NT2/D1 (cell line): Measurements from ENCODE around the gene NPBWR2.
"Not testable (repeated sequence)": the region's sequence is repeated elsewhere in the genome, so short reads cannot be mapped to it uniquely, and the experiment has no call there.

ENCODE experiments used
- DNase-seq: peaks from one replicate; pipeline ENCODE4 v3.0.0-alpha.2; 2011; ENCODE audit warnings: low read depth, low spot score
- H3K27me3 ChIP-seq: 2 replicates; pipeline ENCODE4 v1.6.0; 2011; ENCODE audit warnings: mild to moderate bottlenecking; ENCODE audit not compliant: insufficient read length, insufficient read depth
- H3K36me3 ChIP-seq: 2 replicates; pipeline ENCODE4 v1.6.1; 2011; ENCODE audit warnings: mild to moderate bottlenecking, low read length, mixed read lengths; ENCODE audit not compliant: insufficient read depth, insufficient read length
- H3K4me1 ChIP-seq: 2 replicates; pipeline ENCODE4 v1.5.1; 2011; ENCODE audit not compliant: insufficient read depth, insufficient read length
- H3K4me3 ChIP-seq: 2 replicates; pipeline ENCODE4 v1.5.1; 2011; ENCODE audit warnings: low read depth; ENCODE audit not compliant: insufficient read length
- H3K9ac ChIP-seq: 2 replicates; pipeline ENCODE4 v1.6.0; 2011; ENCODE audit warnings: low read depth; ENCODE audit not compliant: insufficient read length
- H3K9me3 ChIP-seq: 2 replicates; pipeline ENCODE4 v1.5.1; 2011; ENCODE audit warnings: mild to moderate bottlenecking, low read length; ENCODE audit not compliant: insufficient read depth
- SUZ12 ChIP-seq: IDR thresholded peaks from 2 replicates; pipeline ENCODE4 v1.6.1; 2011; ENCODE audit not compliant: insufficient read length, insufficient read depth; ENCODE audit errors: extremely low read depth
- YY1 ChIP-seq: IDR thresholded peaks from 2 replicates; pipeline ENCODE4 v1.6.1; 2011; ENCODE audit not compliant: insufficient read length, insufficient read depth
- ZNF274 ChIP-seq: IDR thresholded peaks from 2 replicates; pipeline ENCODE4 v1.6.1; 2011; ENCODE audit warnings: mild to moderate bottlenecking, low read depth, low read length

NPBWR2 gene

DNA sequence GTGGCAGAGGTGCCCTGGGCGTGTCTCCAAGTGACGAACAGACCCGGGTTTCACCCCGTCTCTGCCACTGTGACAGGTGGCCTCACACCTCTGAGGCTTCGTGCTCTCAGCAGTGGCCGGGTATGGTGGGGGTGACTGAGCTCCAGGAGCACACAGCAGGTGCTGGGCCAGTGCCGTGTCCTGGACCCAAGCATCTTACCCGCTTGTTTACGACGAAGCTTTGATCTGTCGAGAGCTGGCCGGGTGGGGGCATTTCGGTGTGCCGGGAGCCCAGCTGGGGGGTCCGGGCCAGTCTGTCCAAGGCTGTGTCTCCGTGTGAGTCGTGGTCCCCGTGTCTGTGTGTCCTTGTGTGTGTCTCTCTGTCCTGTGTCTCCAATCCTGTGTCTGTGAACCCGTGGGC, 16.0 kb downstream of the NPBWR2 start:
- Histone ChIP-seq H3K27me3 (peaks cover 25% of the 10 kb centered on the region), H3K9me3 (peaks cover 6% of the 10 kb centered on the region; the same call in 1 of the 2 replicates), H3K4me1 (peaks cover 10% of the 10 kb centered on the region), H3K9ac (no peak overlapping the region), H3K4me3 (no peak overlapping the region), H3K36me3 (no peaks in the 10 kb centered on the region)
- DNase-seq, result no peak
- no peak for TF ChIP-seq ZNF274
- no peak for TF ChIP-seq SUZ12

DNA sequence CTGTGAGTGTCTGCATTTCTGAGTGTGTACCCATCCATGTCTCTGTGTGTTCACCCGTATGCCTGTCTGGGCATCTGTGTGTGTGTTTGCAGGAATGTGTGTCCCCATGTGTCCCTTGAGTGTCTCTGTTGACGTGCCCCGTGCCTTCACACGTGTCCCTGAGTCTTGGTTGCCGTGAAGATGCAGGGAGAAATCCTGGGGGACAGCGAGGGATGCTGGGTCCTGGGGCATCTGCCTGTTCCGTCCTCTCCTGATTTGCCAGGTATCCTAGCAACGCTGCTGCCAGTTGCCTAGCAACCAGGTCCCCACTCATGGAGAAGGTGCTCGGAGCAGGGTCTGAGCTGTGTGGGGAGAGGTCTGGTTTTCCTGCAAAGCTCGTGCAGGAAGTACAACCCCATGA, 17.2 kb downstream of the NPBWR2 start:
- Histone ChIP-seq H3K9ac (no peak overlapping the region), H3K27me3 (peaks cover 36% of the 10 kb centered on the region), H3K4me3 (no peak overlapping the region), H3K9me3 (peaks cover 6% of the 10 kb centered on the region; the same call in 1 of the 2 replicates), H3K36me3 (no peaks in the 10 kb centered on the region), H3K4me1 (peaks cover 10% of the 10 kb centered on the region)
- DNase-seq, result no peak
- TF ChIP-seq ZNF274 (no peak), YY1 (no peak), SUZ12 (no peak)

DNA sequence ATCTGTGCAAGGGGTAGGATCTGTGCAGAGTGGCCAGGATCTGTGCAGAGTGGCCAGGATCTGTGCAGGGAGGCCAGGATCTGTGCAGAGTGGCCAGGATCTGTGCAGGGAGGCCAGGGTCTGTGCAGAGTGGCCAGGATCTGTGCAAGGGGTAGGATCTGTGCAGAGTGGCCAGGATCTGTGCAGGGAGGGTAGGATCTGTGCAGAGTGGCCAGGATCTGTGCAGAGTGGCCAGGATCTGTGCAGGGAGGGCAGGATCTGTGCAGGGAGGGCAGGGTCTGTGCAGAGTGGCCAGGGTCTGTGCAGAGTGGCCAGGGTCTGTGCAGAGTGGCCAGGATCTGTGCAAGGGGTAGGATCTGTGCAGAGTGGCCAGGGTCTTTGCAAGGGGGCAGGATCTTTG, 18.8 kb downstream of the NPBWR2 start:
- not testable (repeated sequence) for H3K36me3 ChIP-seq, H3K9ac ChIP-seq, H3K9me3 ChIP-seq, H3K4me3 ChIP-seq, DNase-seq
- H3K27me3 ChIP-seq, result peaks cover 52% of the 10 kb centered on the region
- H3K4me1 ChIP-seq, result peaks cover 19% of the 10 kb centered on the region

DNA sequence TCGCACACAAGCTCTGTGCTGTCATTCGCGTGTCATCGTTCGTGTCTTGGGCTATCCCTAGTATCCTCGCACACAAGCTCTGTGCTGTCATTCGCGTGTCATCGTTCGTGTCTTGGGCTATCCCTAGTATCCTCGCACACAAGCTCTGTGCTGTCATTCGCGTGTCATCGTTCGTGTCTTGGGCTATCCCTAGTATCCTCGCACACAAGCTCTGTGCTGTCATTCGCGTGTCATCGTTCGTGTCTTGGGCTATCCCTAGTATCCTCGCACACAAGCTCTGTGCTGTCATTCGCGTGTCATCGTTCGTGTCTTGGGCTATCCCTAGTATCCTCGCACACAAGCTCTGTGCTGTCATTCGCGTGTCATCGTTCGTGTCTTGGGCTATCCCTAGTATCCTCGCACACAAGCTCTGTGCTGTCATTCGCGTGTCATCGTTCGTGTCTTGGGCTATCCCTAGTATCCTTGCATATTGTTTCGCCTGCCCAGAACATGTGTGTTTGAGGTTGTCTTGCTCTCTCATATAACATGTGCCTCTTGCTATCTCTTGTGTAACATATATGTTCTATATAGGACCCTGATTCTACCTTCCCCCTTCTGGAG, 20.0 kb downstream of the NPBWR2 start:
- not testable (repeated sequence) for H3K9me3 ChIP-seq, H3K36me3 ChIP-seq, H3K4me3 ChIP-seq, H3K9ac ChIP-seq, DNase-seq
- Histone ChIP-seq H3K27me3 (peaks cover 59% of the 10 kb centered on the region), H3K4me1 (peaks cover 22% of the 10 kb centered on the region)

DNA sequence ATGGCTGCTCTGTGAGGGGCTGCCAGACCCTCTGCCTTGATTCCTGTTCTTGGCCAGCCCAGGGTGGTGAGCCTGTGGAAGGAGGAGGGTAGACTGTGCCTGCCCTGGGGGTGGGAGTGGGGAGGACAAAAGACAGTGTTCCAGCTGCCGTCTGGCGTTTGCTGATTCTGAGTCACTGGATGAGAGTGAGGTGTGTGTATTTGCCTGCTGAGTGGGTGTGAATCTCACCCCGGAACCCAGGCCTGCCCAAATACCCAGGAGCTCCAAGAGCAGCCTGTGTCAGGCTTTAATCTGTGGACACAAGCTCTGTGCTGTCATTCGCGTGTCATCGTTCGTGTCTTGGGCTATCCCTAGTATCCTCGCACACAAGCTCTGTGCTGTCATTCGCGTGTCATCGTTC, 20.6 kb downstream of the NPBWR2 start:
- Histone ChIP-seq H3K27me3 (peaks cover 61% of the 10 kb centered on the region), H3K4me1 (peaks cover 23% of the 10 kb centered on the region), H3K9ac (no peak overlapping the region), H3K4me3 (no peak overlapping the region), H3K36me3 (no peaks in the 10 kb centered on the region), H3K9me3 (peaks cover 6% of the 10 kb centered on the region; the same call in 1 of the 2 replicates)
- no peak for DNase-seq
- no peak for TF ChIP-seq SUZ12

DNA sequence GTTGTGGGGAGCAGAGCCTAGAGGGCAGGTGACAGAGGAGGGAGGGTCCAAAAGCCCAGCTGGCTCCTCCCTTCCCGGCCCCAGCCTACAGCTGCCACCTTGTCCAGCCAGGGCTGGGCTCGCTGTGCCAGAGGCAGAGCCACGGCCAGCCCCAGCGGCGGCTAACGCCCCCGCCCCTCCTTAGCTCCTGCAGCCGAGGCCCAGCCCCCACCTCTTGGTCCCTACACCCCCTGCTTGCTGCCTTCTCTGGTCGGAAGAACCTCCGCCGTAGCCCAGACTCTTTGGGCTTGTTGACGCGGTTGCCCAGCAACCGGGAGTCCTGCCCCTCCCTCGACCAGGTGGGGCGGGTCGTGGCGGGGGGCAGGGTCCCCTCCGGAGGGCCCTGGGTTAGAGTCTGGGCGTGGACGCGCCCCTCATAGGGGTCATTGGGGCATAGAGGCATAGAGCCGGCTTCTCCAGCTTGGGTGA, 22.6 kb downstream of the NPBWR2 start:
- Histone ChIP-seq H3K9ac (peak overlapping the region; percentile 88), H3K9me3 (peaks cover 6% of the 10 kb centered on the region; the same call in 1 of the 2 replicates), H3K4me3 (peak overlapping the region; percentile 70), H3K27me3 (peaks cover 78% of the 10 kb centered on the region), H3K36me3 (no peaks in the 10 kb centered on the region), H3K4me1 (peaks cover 26% of the 10 kb centered on the region)
- no peak for DNase-seq
- no peak for TF ChIP-seq SUZ12
- no peak for TF ChIP-seq YY1
- no peak for TF ChIP-seq ZNF274

DNA sequence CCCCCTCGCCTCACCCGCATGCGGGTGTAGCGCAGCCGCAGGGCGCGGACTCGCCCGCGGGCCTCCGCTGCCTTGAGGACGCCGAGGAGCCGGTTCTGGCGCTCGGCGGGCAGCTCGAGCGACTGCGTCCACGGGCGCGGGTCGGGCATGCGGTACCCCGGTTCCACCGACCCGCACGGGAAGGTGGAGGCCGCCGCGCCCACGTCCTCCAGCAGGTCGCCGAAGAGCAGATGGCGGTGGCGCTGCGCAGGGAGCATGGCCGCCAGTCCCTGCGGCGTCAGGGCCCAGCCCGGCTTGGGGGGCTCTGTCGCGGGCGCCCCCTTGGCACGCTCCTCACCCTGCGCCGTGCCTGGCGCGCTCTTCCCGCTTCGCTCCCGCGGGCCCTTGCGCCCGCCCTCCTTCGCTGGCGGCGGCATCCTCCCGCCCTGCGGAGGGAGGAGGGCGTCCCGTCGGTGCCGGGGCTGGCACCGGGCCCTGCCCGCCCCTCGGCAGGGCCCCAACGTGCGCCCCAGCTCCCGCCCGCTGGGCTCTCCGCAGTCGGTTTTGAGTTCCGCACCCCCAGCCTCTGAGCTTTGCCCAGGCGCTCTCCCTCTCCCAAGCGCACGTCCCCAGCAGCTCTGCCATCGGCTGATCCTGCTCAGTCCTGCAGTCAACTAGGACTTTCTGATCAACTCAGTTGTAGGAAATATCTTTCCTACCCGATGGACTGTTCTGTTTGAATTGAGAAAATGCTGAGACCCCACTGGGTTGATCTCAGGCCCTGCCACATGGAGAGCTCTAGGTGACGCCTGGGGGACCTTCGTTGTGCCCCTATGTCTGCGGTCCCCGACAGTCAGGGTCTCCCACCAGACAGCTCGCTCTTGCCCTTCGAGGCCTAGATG, 23.3 kb downstream of the NPBWR2 start, which contains the start of gene LKAAEAR1:
TSS of gene LKAAEAR1 (minus strand) at position 595 of the 881 bp plus-strand sequence. CDS start at position 416, 179 bp downstream.
- peaks cover 26% of the 10 kb centered on the region for H3K4me1 ChIP-seq
- H3K9ac ChIP-seq, result peak within 1 kb of the TSS; percentile 88
- H3K9me3 ChIP-seq, result peaks cover 6% of the 10 kb centered on the region; the same call in 1 of the 2 replicates
- no peak for DNase-seq
- no peak for TF ChIP-seq ZNF274
- TF ChIP-seq SUZ12, result no peak
- TF ChIP-seq YY1, result no peak
- no peaks in the 10 kb centered on the region for H3K36me3 ChIP-seq
- peaks cover 72% of the 10 kb centered on the region for H3K27me3 ChIP-seq
- peak within 1 kb of the TSS; percentile 70 for H3K4me3 ChIP-seq
